Ovary (tissue), 9 donors: ENCODE measurements around the gene COL28A1. TPM values are rescaled to one million over a fixed set of nuclear protein-coding genes. Genes with fewer than 3 reads are reported as not detected.

ENCODE experiments used
- DNase-seq, 5 donors: peaks; one replicate each; pipeline ENCODE4 v3.0.0-alpha.2; 2019 to 2020
- H3K27ac ChIP-seq, 2 donors: fragments of 200-600 bp; one replicate each; pipeline versions ENCODE4 v1.5.1 to v1.8.0; 2019 to 2022
- H3K27me3 ChIP-seq: fragments of 200-600 bp; one replicate; pipeline ENCODE4 v1.8.0; 2022
- H3K36me3 ChIP-seq: fragments of 200-600 bp; sonication (generic); one replicate; pipeline ENCODE4 v1.5.1; 2019
- H3K4me1 ChIP-seq: one replicate; pipeline ENCODE4 v1.8.1; 2013; ENCODE audit warnings: mild to moderate bottlenecking, moderate library complexity; ENCODE audit not compliant: insufficient read depth
- H3K4me3 ChIP-seq: fragments of 200-600 bp; sonication (generic); one replicate; pipeline ENCODE4 v1.5.1; 2017
- H3K9me3 ChIP-seq, 2 donors: fragments of 200-600 bp in 1 of 2; sonication (generic) in 1 of 2; one replicate each; pipeline versions ENCODE4 v1.5.1 to v1.8.1; 2013 to 2019; ENCODE audit warnings: mild to moderate bottlenecking in 1 of 2, moderate library complexity in 1 of 2
- EP300 ChIP-seq: sonication (generic); formaldehyde crosslinking; IDR thresholded peaks from one replicate; pipeline ENCODE4 v1.6.1; 2017; ENCODE audit warnings: antibody characterized with exemption
- POLR2A ChIP-seq: fragments of 450-650 bp; IDR thresholded peaks from one replicate; pipeline ENCODE4 v1.6.1; 2017; ENCODE audit warnings: antibody characterized with exemption, mild to moderate bottlenecking, moderate library complexity
- WGBS, 3 donors: extraction: QIAGEN DNeasy Blood & Tissue Kit in 1 of 3; methylation state at CpG; one replicate each; pipeline versions ENCODE4 v1.1.5 to v1.1.7; 2013 to 2017; 5-methylcytosine and 5-hydroxymethylcytosine counted together
- intact Hi-C, 4 donors: fragments of 100-400 bp; cut with DNase I; formaldehyde crosslinking; loops; one replicate each; pipeline versions ENCODE4 v1.11.0 to v1.15.1; 2022 to 2023
- polyA plus RNA-seq, 2 donors: library from polyadenylated mRNA; stranded (reverse); fragments of 200-250 nt in 1 of 2; fragments of 350-450 nt in 1 of 2; fragmentation: Illumina TruSeq in 1 of 2; extraction: RNeasy Lipid Tissue Mini Kit (QIAGEN cat#74804) in 1 of 2; gene quantifications; one replicate each; pipeline ENCODE4 v1.2.3, GENCODE V29; 2013 to 2014
- total RNA-seq, 7 donors: library from RNA; depleted of rRNA in 2 of 7; stranded (reverse); fragments of >200 nt in 2 of 7; fragmentation: NEBNext Ultra II Directional in 3 of 7; extraction: Animal tissue kit (Norgen Biotek cat#: 25700) in 3 of 7; gene quantifications; one replicate each; pipeline versions ENCODE4 v1.1.0 to v1.2.4, GENCODE V29; 2016 to 2023
- TF ChIP-seq, protein P1 (sequence below), 3 donors: fragments of 450-650 bp in 2 of 3; fragments of 200-600 bp in 1 of 3; IDR thresholded peaks; one replicate each; pipeline versions ENCODE4 v1.5.1 to v1.8.0; 2016 to 2022; ENCODE audit warnings: antibody characterized with exemption in 3 of 3, mild to moderate bottlenecking in 1 of 3
- donor health status: DM: no; HTN: no; CAD: no; lungs with moderate emphysema.
- donor health status: DM: no; HTN: no; CAD: no.
- donor health status: Bipolar disorder and iron deficiency.
- donor health status: DM: yes; HTN: yes; CAD: no.
- donor health status: DM: no; HTN: no; CAD: no.
- donor health status: DM: yes; HTN: yes; CAD: no.

COL28A1 gene
- total and polyA plus RNA-seq, 9 donors, result 0.29 to 4.2 (median 1.4) TPM

DNA sequence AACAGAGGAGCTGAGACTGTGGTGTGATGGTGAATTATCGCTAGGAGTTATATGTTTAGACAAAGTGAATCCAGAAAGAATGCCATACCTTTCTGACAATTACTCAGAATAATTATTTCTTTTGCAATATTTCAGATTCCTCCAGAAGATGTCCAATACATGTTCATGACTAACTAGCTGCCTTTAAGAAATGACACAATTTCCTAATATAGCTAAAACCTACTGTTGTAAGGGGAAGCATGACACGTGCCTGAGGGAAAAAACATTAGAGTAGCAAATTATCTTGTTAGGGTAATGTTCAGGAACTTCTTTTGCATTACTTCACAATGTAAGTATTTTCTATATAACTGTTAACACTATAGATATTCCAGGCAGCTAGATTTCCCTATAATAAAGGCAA lies 150.3 kb downstream of the COL28A1 start:
- H3K27me3 ChIP-seq, result no peaks in the 10 kb centered on the region
- no peaks in the 10 kb centered on the region for H3K4me1 ChIP-seq
- no peak overlapping the region for H3K27ac ChIP-seq
- H3K9me3 ChIP-seq, result no peaks in the 10 kb centered on the region
- TF ChIP-seq EP300 (no peak), POLR2A (no peak)
- TF ChIP-seq, protein P1, sequence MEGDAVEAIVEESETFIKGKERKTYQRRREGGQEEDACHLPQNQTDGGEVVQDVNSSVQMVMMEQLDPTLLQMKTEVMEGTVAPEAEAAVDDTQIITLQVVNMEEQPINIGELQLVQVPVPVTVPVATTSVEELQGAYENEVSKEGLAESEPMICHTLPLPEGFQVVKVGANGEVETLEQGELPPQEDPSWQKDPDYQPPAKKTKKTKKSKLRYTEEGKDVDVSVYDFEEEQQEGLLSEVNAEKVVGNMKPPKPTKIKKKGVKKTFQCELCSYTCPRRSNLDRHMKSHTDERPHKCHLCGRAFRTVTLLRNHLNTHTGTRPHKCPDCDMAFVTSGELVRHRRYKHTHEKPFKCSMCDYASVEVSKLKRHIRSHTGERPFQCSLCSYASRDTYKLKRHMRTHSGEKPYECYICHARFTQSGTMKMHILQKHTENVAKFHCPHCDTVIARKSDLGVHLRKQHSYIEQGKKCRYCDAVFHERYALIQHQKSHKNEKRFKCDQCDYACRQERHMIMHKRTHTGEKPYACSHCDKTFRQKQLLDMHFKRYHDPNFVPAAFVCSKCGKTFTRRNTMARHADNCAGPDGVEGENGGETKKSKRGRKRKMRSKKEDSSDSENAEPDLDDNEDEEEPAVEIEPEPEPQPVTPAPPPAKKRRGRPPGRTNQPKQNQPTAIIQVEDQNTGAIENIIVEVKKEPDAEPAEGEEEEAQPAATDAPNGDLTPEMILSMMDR (IDR thresholded peaks at IDR 0.05), result no peak
- 62 to 78% (median 71%) methylated on average over 2 of the region's 2 CpGs for WGBS, 3 donors
- intact Hi-C loops, result no loop called here
- no peak overlapping the region for H3K4me3 ChIP-seq
- no peaks in the 10 kb centered on the region for H3K36me3 ChIP-seq
- DNase-seq, result no peak

DNA sequence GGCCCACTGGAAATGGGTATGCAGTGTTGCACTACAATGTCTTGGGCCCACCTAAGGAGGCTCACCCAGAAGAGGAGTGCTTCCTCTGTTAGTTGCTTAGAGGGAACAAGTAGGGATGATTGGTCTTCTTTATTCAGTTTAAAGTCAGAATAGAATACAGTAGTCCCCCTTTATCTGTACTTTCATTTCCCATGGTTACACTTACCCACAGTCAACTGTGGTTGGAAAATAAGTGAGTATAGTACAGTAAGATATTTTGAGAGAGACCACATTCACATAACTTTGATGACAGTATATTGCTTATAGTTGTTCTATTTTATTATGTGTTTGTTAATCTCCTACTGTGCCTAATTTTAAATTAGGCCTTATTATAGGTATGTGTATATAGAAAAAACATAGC lies 151.4 kb downstream of the COL28A1 start:
- Histone ChIP-seq H3K9me3 (no peaks in the 10 kb centered on the region), H3K36me3 (no peaks in the 10 kb centered on the region), H3K4me1 (no peaks in the 10 kb centered on the region), H3K27ac (no peak overlapping the region), H3K4me3 (no peak overlapping the region), H3K27me3 (no peaks in the 10 kb centered on the region)
- TF ChIP-seq, protein P1 (IDR thresholded peaks at IDR 0.05), result no peak
- TF ChIP-seq POLR2A (no peak), EP300 (no peak)
- no peak for DNase-seq
- intact Hi-C loops, result no loop called here

DNA sequence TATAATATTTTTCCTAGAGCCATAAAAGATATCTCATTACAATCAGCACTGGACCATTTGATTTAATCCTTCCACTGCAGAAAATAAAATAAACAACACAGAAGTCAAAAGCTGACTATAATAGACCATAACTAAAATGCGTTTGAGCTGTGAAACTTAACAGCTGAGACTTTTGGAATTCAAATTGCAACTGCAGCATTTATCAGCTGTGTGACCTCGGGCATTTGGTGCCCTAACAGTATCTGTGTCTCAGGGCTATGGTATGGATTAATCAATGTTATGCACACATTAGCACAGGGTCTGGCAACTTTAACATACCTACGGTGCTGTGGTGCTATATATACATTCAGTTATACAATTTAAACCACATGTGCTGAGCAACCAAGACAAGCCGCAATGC lies 160.1 kb downstream of the COL28A1 start:
- Histone ChIP-seq H3K9me3 (no peaks in the 10 kb centered on the region), H3K27me3 (no peaks in the 10 kb centered on the region), H3K4me1 (no peaks in the 10 kb centered on the region), H3K4me3 (no peak overlapping the region), H3K36me3 (no peaks in the 10 kb centered on the region), H3K27ac (no peak overlapping the region)
- 67 to 75% (median 69%) methylated on average over 4 of the region's 4 CpGs for WGBS, 3 donors
- no peak for DNase-seq
- TF ChIP-seq EP300 (no peak), POLR2A (no peak)
- TF ChIP-seq, protein P1 (IDR thresholded peaks at IDR 0.05), result no peak
- intact Hi-C loops, result no loop called here

DNA sequence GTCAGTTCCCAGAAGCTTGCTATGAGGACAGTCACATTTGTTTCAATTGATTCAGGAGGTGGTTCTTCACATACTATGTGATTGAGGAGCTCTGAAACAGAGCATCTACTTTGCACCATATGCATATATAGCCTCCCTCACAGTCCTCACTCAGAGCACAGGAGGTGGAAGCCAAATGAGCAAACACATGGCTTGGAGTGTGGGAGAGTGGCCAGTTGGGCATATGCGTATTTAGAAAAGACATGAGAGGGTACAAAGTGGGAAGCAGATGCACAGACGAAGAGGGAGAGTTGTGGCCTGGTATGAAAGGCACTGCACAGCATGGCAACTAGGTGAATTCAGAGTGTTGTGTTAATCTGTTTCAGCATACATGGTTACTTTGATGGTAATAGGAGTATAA lies 165.6 kb downstream of the COL28A1 start:
- Histone ChIP-seq H3K4me3 (no peak overlapping the region), H3K27ac (no peak overlapping the region), H3K9me3 (no peaks in the 10 kb centered on the region), H3K36me3 (no peaks in the 10 kb centered on the region), H3K27me3 (no peaks in the 10 kb centered on the region), H3K4me1 (no peaks in the 10 kb centered on the region)
- no peak for DNase-seq
- TF ChIP-seq, protein P1 (IDR thresholded peaks at IDR 0.05), result no peak
- TF ChIP-seq EP300 (no peak), POLR2A (no peak)
- 88 to 91% (median 90%) methylated on average over 2 of the region's 2 CpGs for WGBS, 3 donors
- intact Hi-C loops, result no loop called here

DNA sequence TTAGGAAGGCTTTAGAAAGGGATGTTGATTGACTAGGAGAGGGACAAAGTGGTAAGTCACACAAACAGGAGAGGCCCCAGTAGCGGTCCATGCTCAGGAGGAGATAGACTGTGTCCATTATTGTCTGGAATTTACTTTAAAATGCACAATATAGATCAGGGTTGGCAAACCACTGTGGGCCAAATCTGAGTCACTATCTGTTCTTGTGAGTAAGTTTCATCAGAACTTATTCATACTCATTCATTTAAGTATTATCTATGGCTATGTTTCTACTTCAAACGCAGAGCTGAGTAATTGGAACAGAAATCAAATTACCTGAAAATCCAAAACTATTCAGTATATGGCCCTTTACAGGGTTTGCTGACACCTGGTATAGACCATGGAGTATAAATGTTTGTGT lies 166.5 kb downstream of the COL28A1 start:
- no peak for TF ChIP-seq EP300
- TF ChIP-seq, protein P1 (IDR thresholded peaks at IDR 0.05), result no peak
- TF ChIP-seq POLR2A, result no peak
- H3K4me3 ChIP-seq, result no peak overlapping the region
- H3K4me1 ChIP-seq, result no peaks in the 10 kb centered on the region
- intact Hi-C loops, result no loop called here
- no peaks in the 10 kb centered on the region for H3K9me3 ChIP-seq
- no peaks in the 10 kb centered on the region for H3K36me3 ChIP-seq
- WGBS, 3 donors, result 90 to 92% (median 91%) methylated on average over 2 of the region's 2 CpGs
- no peak overlapping the region for H3K27ac ChIP-seq
- H3K27me3 ChIP-seq, result no peaks in the 10 kb centered on the region
- DNase-seq, result no peak
